Heart left ventricle (tissue), 13 donors: ENCODE data around the gene CCDC88A.

Source experiments
- POLR2A ChIP-seq, 2 donors: fragments of 450-650 bp; IDR thresholded peaks; one replicate each; pipeline ENCODE4 v1.6.1; 2017; ENCODE audit warnings: antibody characterized with exemption in 2 of 2, mild to moderate bottlenecking in 2 of 2, moderate library complexity in 2 of 2
- TF ChIP-seq, protein P1 (sequence below), 12 donors: fragments of 200-600 bp; sonication (generic) in 4 of 12; IDR thresholded peaks; one replicate each; pipeline versions ENCODE4 v1.5.0 to v1.8.0; 2018 to 2022; ENCODE audit warnings: antibody characterized with exemption in 12 of 12, mild to moderate bottlenecking in 5 of 12
- donor health status: ischemic (EF 13 %, LVEDD 7.1; RV severe dilation, severe dysfunction).
- donor health status: DM: no; HTN: yes; CAD: no.
- donor health status: DM: no; HTN: no; CAD: no.
- donor health status: ischemic (EF 25% LVEDD 6.9; RV normal size, moderate dysfunction).
- donor health status: ischemic (EF 25% LVEDD 5.7; RV mildly dilated, moderate dysfunction).
- donor health status: ischemic (EF 35%, LVEDD 5.7; RV mildly dilated, moderate dysfunction).
- donor health status: nonischemic (EF 11% LVEDD 7.7; RV severe dilation, severe dysfunction).
- donor health status: DM: yes; HTN: yes; CAD: no.
- donor health status: PGD.
- donor health status: ischemic (EF 29% LVEDD 5.4; RV normal size, mild dysfunction).
- donor health status: nonischemic (EF 23%, LVEDD 6.1; RV moderate dilation, normal function).

DNA sequence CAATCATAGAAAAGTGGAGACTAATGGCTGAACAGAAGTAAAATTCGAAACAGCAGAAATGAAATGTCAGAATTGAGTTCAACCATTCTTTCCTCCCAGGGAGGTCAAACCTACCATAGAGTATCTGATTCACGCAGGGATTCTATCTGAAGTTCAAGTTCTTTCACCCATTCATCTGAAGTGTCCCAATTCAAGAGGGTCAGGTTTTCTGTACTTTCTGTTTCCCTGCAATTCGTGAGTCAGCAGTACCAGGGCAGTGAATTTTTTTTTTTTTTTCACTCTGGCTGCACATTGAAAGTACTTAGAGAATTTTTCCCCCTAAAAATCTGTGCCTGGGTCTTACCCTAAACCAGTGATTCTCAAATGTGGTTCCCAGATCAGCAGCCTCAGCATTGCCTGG, 40.9 kb upstream of the CCDC88A start:
- TF ChIP-seq, protein P1, sequence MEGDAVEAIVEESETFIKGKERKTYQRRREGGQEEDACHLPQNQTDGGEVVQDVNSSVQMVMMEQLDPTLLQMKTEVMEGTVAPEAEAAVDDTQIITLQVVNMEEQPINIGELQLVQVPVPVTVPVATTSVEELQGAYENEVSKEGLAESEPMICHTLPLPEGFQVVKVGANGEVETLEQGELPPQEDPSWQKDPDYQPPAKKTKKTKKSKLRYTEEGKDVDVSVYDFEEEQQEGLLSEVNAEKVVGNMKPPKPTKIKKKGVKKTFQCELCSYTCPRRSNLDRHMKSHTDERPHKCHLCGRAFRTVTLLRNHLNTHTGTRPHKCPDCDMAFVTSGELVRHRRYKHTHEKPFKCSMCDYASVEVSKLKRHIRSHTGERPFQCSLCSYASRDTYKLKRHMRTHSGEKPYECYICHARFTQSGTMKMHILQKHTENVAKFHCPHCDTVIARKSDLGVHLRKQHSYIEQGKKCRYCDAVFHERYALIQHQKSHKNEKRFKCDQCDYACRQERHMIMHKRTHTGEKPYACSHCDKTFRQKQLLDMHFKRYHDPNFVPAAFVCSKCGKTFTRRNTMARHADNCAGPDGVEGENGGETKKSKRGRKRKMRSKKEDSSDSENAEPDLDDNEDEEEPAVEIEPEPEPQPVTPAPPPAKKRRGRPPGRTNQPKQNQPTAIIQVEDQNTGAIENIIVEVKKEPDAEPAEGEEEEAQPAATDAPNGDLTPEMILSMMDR (IDR thresholded peaks at IDR 0.05), result no peak
- no peak for TF ChIP-seq POLR2A (IDR thresholded peaks at IDR 0.05)
